HepG2 (cell line): ENCODE measurements around the gene MC3R. TPM values are rescaled to one million over a fixed set of nuclear protein-coding genes. Genes with fewer than 3 reads are reported as not detected.
A peak's percentile ranks its signal among the peaks of the same experiment; 100 is the strongest.

ENCODE experiments used
- ELF3 ChIP-seq: IDR thresholded peaks from 2 replicates; pipeline ENCODE4 v1.6.1; 2016; ENCODE audit warnings: missing genetic modification reagents, missing compliant biosample characterization
- HOXA3 ChIP-seq: sonication (generic); formaldehyde crosslinking; IDR thresholded peaks from 2 replicates; pipeline ENCODE4 v1.5.0; 2020; ENCODE audit warnings: missing genetic modification reagents
- KDM2A ChIP-seq: sonication (generic); formaldehyde crosslinking; IDR thresholded peaks from 2 replicates; pipeline ENCODE4 v1.4.0; 2020; ENCODE audit warnings: low read depth, missing genetic modification reagents, borderline replicate concordance
- KMT2A ChIP-seq: sonication (generic); formaldehyde crosslinking; IDR thresholded peaks from 2 replicates; pipeline ENCODE4 v1.4.0; 2020; ENCODE audit warnings: missing genetic modification reagents
- PBX2 ChIP-seq: IDR thresholded peaks from 2 replicates; pipeline ENCODE4 v1.6.1; 2016; ENCODE audit warnings: control low read depth
- RAD21 ChIP-seq: fragments of 450-650 bp; formaldehyde crosslinking; IDR thresholded peaks from 2 replicates; pipeline ENCODE4 v1.5.0; 2020; ENCODE audit warnings: mild to moderate bottlenecking
- SIN3A ChIP-seq: IDR thresholded peaks from 2 replicates; pipeline ENCODE4 v1.6.1; 2011; ENCODE audit warnings: low read depth, mild to moderate bottlenecking, control low read depth, low read length, borderline replicate concordance
- XRCC5 ChIP-seq: fragments of 200-400 bp; formaldehyde crosslinking; optimal IDR thresholded peaks from 2 replicates; pipeline ENCODE3; 2017; ENCODE audit warnings: mild to moderate bottlenecking, low read length
- ZBTB40 ChIP-seq, 2 experiments: fragments of 450-650 bp in 1 of 2; sonication (generic) in 1 of 2; formaldehyde crosslinking in 1 of 2; IDR thresholded peaks; 2 replicates each; pipeline versions ENCODE4 v1.6.1 to v1.8.0; 2016 to 2022; ENCODE audit warnings: antibody characterized with exemption in 1 of 2, mild to moderate bottlenecking in 1 of 2, missing genetic modification reagents in 1 of 2
- ZFY ChIP-seq: sonication (generic); formaldehyde crosslinking; IDR thresholded peaks from 2 replicates; pipeline ENCODE4 v1.4.0; 2020; ENCODE audit warnings: missing genetic modification reagents
- ZMAT5 ChIP-seq: sonication (generic); formaldehyde crosslinking; IDR thresholded peaks from 2 replicates; pipeline ENCODE4 v1.5.0; 2020; ENCODE audit warnings: mild to moderate bottlenecking, low read depth, missing genetic modification reagents, borderline replicate concordance
- ZNF264 ChIP-seq: sonication (generic); formaldehyde crosslinking; IDR thresholded peaks from 2 replicates; pipeline ENCODE4 v1.4.0; 2020; ENCODE audit warnings: missing genetic modification reagents
- ZNF331 ChIP-seq: sonication (generic); formaldehyde crosslinking; IDR thresholded peaks from 2 replicates; pipeline ENCODE4 v1.4.0; 2020; ENCODE audit warnings: missing genetic modification reagents
- ZNF552 ChIP-seq: sonication (generic); formaldehyde crosslinking; IDR thresholded peaks from 2 replicates; pipeline ENCODE4 v1.9.0; 2022; ENCODE audit warnings: missing genetic modification reagents, mild to moderate bottlenecking, borderline replicate concordance
- ZNF574 ChIP-seq: sonication (generic); formaldehyde crosslinking; IDR thresholded peaks from 2 replicates; pipeline ENCODE4 v1.4.0; 2020; ENCODE audit warnings: missing genetic modification reagents
- polyA plus RNA-seq, 8 experiments: library from polyadenylated mRNA; depleted of rRNA in 3 of 8; stranded (reverse) in 7 of 8; unstranded in 1 of 8; fragments of >200 nt; fragmentation: Illumina TruSeq in 4 of 8; extraction: Trizol in 4 of 8; gene quantifications; 2 replicates each; pipeline versions ENCODE4 v1.2.1 to v1.2.3, GENCODE V29; 2011 to 2016; ENCODE audit warnings: low read depth in 4 of 8, missing spikeins in 1 of 8, mixed read lengths in 1 of 8; ENCODE audit not compliant: insufficient read depth in 1 of 8
- total RNA-seq, 5 experiments: library from RNA; depleted of rRNA; stranded (reverse); fragments of >200 nt; fragmentation: Illumina TruSeq; extraction: Trizol; gene quantifications; 2 replicates each; pipeline ENCODE4 v1.2.3, GENCODE V29; 2016; ENCODE audit warnings: low read depth in 1 of 5

MC3R gene
- total and polyA plus RNA-seq, 2 of the 13 experiments (the other 11 are each of a cell fraction or from before 2014, with no cell fraction given) = not detected

GRCh38 chr20:56247954-56248782 is at the start of gene MC3R (continued):
- no peak for TF ChIP-seq ELF3
- TF ChIP-seq ZMAT5 = no peak
- peak; percentile 79 for TF ChIP-seq XRCC5
- TF ChIP-seq KDM2A = peak; percentile 63; the same call in 1 of the 2 replicates
- TF ChIP-seq ZNF264 (CRISPR knock-in tag) = no peak
- no peak for TF ChIP-seq ZNF552 (CRISPR knock-in tag)
- 0 out of 2 replicates have a peak, but pooled peaks have one; percentile 20 for TF ChIP-seq ZFY
- no peak for TF ChIP-seq SIN3A
- TF ChIP-seq RAD21 (CRISPR knock-in tag) = peak; percentile 74
- TF ChIP-seq ZBTB40 (IDR thresholded peaks at IDR 0.05) = no peak
- no peak for TF ChIP-seq ZBTB40 (CRISPR knock-in tag; IDR thresholded peaks at IDR 0.05)
- TF ChIP-seq KMT2A (CRISPR knock-in tag) = 0 out of 2 replicates have a peak, but pooled peaks have one; percentile 44
- peak; percentile 31; the same call in 1 of the 2 replicates for TF ChIP-seq HOXA3 (CRISPR knock-in tag)
- 0 out of 2 replicates have a peak, but pooled peaks have one; percentile 44 for TF ChIP-seq ZNF574 (CRISPR knock-in tag)
- TF ChIP-seq PBX2 (CRISPR knock-in tag) = peak; percentile 15; the same call in 1 of the 2 replicates
- TF ChIP-seq ZNF331 = 0 out of 2 replicates have a peak, but pooled peaks have one; percentile 38
